K562 (cell line): Measurements from ENCODE around the gene OSBPL1A. TPM values are rescaled to one million over a fixed set of nuclear protein-coding genes. Genes with fewer than 3 reads are reported as not detected.
A peak's percentile ranks its signal among the peaks of the same experiment; 100 is the strongest.

Experiments
- ATAC-seq: fragments of 200-7000 bp; cut with Tn5 transposase; 3 replicates; pipeline ENCODE4 v1.9.1; 2020; ENCODE audit warnings: moderate library complexity
- BruUV-seq: library from RNA; stranded (reverse); fragments of 400-500 nt; replicated peaks from 2 replicates; lab custom pipeline; 2021; lab: Mats Ljungman, UMichigan
- CTCF ChIA-PET: fragments of 300-600 bp; formaldehyde crosslinking; extraction: SDS; loops from one replicate; lab custom pipeline; 2021; ENCODE audit warnings: low intra/inter-chr PET ratio; lab: Yijun Ruan, JAX
- POLR2A ChIA-PET: fragments of 300-600, 350-650 bp; sonication (Branson Sonifier 250); formaldehyde crosslinking; extraction: SDS; loops from one replicate; lab custom pipeline; 2021; ENCODE audit warnings: antibody characterized with exemption, inconsistent platforms; lab: Yijun Ruan, JAX
- DNase-seq, 4 experiments: peaks; one replicate each; pipeline versions ENCODE4 v3.0.0 to v3.0.0-alpha.2; 2011 to 2018; ENCODE audit warnings: low spot score in 3 of 4, mixed read lengths in 3 of 4; ENCODE audit errors: extremely low read depth in 1 of 4
- FAIRE-seq: peaks from 2 replicates; lab custom pipeline; 2011; peaks lifted over from hg19 to GRCh38; lab: Jason Lieb, UNC
- H2AFZ ChIP-seq: 2 replicates; pipeline ENCODE4 v1.6.0; 2011; ENCODE audit warnings: low read depth, low read length, control low read depth, inconsistent platforms
- H3K27ac ChIP-seq: fragments of 200-600 bp; 3 replicates; pipeline ENCODE4 v1.8.0; 2011; ENCODE audit warnings: low read depth, mild to moderate bottlenecking, control low read depth, inconsistent platforms, low read length, moderate library complexity, mixed read lengths; ENCODE audit errors: extremely low read depth
- H3K27me3 ChIP-seq, 2 experiments: fragments of 300-600 bp in 1 of 2; 2 replicates in 1 of 2; 3 replicates in 1 of 2; pipeline versions ENCODE4 v1.6.0 to v1.8.0; 2011; ENCODE audit warnings: inconsistent platforms in 2 of 2, low read length in 2 of 2, mild to moderate bottlenecking in 1 of 2, mixed read lengths in 1 of 2, moderate library complexity in 1 of 2; ENCODE audit not compliant: control insufficient read depth in 2 of 2, insufficient read depth in 2 of 2
- H3K36me3 ChIP-seq: fragments of 300-600 bp; 3 replicates; pipeline ENCODE4 v1.8.0; 2011; ENCODE audit warnings: mild to moderate bottlenecking, low read length, inconsistent platforms; ENCODE audit not compliant: control insufficient read depth, insufficient read depth
- H3K4me1 ChIP-seq, 2 experiments: fragments of 200-600 bp in 1 of 2; replicated peaks in 1 of 2; 2 replicates in 1 of 2; 3 replicates in 1 of 2; pipeline versions ENCODE4 v1.5.1 to v1.8.0; 2011; ENCODE audit warnings: inconsistent platforms in 2 of 2, low read length in 2 of 2, mild to moderate bottlenecking in 1 of 2, mixed read lengths in 1 of 2, moderate library complexity in 1 of 2; ENCODE audit not compliant: control insufficient read depth in 2 of 2, insufficient read depth in 2 of 2
- H3K4me2 ChIP-seq: 2 replicates; pipeline ENCODE4 v1.6.1; 2011; ENCODE audit warnings: low read length, control low read depth, inconsistent platforms, mixed read lengths; ENCODE audit not compliant: insufficient read depth
- H3K4me3 ChIP-seq: fragments of 200-600 bp; sonication (generic), shearing (Covaris generic); 2 replicates; pipeline ENCODE4 v1.5.1; 2016; ENCODE audit warnings: control low read depth, inconsistent platforms
- H3K79me2 ChIP-seq: fragments of 200-600 bp; 3 replicates; pipeline ENCODE4 v1.8.0; 2011; ENCODE audit warnings: low read length, inconsistent platforms; ENCODE audit not compliant: control insufficient read depth, insufficient read depth
- H3K9ac ChIP-seq, 2 experiments: 2 replicates each; pipeline versions ENCODE4 v1.6.0 to v1.6.1; 2011; ENCODE audit warnings: low read depth in 2 of 2, low read length in 2 of 2, control low read depth in 1 of 2, inconsistent platforms in 1 of 2, mild to moderate bottlenecking in 1 of 2, mixed read lengths in 1 of 2; ENCODE audit not compliant: insufficient read depth in 1 of 2
- H3K9me1 ChIP-seq: one replicate; pipeline ENCODE4 v1.6.0; 2011; ENCODE audit warnings: inconsistent platforms, mild to moderate bottlenecking, low read length, moderate library complexity; ENCODE audit not compliant: control insufficient read depth, insufficient read depth
- H3K9me3 ChIP-seq: replicated peaks from 2 replicates; pipeline ENCODE4 v1.5.1; 2011; ENCODE audit warnings: low read depth, low read length, inconsistent platforms; ENCODE audit not compliant: control insufficient read depth, insufficient read depth
- H4K20me1 ChIP-seq: replicated peaks from 2 replicates; pipeline ENCODE4 v1.6.1; 2011; ENCODE audit warnings: low read length, inconsistent platforms, mixed read lengths; ENCODE audit not compliant: control insufficient read depth, insufficient read depth
- SMC3 ChIP-seq: conservative IDR thresholded peaks from 2 replicates; pipeline ENCODE4 v1.6.1; 2011; ENCODE audit warnings: low read depth, low read length, improper control_type of control experiment; ENCODE audit not compliant: insufficient read depth
- WGBS: fragments of 100-300 bp; shearing (Covaris generic); methylation state at CpG from one replicate; pipeline ENCODE4 v1.1.6; 2016; ENCODE audit warnings: low coverage, mixed read lengths; ENCODE audit not compliant: insufficient coverage; ENCODE audit errors: missing lambda C conversion rate; 5-methylcytosine and 5-hydroxymethylcytosine counted together
- in situ Hi-C: fragments of 300-500 bp; cut with MboI; formaldehyde crosslinking; loops from 4 replicates; pipeline ENCODE4 v1.15.0; 2018; ENCODE audit warnings: inconsistent platforms, mixed read lengths
- intact Hi-C: fragments of 100-400 bp; cut with micrococcal nuclease; formaldehyde crosslinking; loops from 2 replicates; pipeline ENCODE4 v1.14.2; 2022
- polyA plus RNA-seq, 8 experiments: library from polyadenylated mRNA; depleted of rRNA in 4 of 8; stranded (reverse) in 5 of 8; unstranded in 3 of 8; fragments of >200 nt; fragmentation: Nextera tagmentation in 2 of 8; fragmentation: Illumina TruSeq in 1 of 8; extraction: Ambion mirVana in 2 of 8; extraction: Trizol in 1 of 8; gene quantifications; 2 replicates each; pipeline versions ENCODE4 v1.2.1 to v1.2.3, GENCODE V29; 2011 to 2014; ENCODE audit warnings: inconsistent platforms in 1 of 8, missing spikeins in 1 of 8
- total RNA-seq, 7 experiments: library from RNA; depleted of rRNA in 6 of 7; stranded (reverse); fragments of >200 nt in 6 of 7; fragmentation: Illumina TruSeq in 2 of 7; extraction: Trizol in 2 of 7; gene quantifications; 2 replicates each; pipeline versions ENCODE4 v1.2.1 to v1.2.3, GENCODE V29; 2011 to 2021; ENCODE audit warnings: low replicate concordance in 1 of 7
- TF ChIP-seq, protein P1 (sequence below): IDR thresholded peaks from 2 replicates; pipeline ENCODE4 v1.6.1; 2011; ENCODE audit warnings: borderline replicate concordance, low read depth, mild to moderate bottlenecking, moderate library complexity, low read length; ENCODE audit not compliant: insufficient read depth, poor library complexity, severe bottlenecking
- TF ChIP-seq, protein P2 (sequence below): fragments of 250-450 bp; sonication (Bioruptor Pico); IDR thresholded peaks from 2 replicates; pipeline ENCODE4 v1.5.0; 2020; ENCODE audit warnings: mild to moderate bottlenecking
- TF ChIP-seq, protein P3 (sequence below): fragments of 450-650 bp; IDR thresholded peaks from 2 replicates; pipeline ENCODE4 v1.6.1; 2017; ENCODE audit warnings: antibody characterized with exemption, mild to moderate bottlenecking
- TF ChIP-seq, protein P4 (sequence below), 3 experiments: IDR thresholded peaks in 2 of 3; conservative IDR thresholded peaks in 1 of 3; 2 replicates each; pipeline ENCODE4 v1.5.1; 2011 to 2012; ENCODE audit warnings: low read length in 3 of 3, mild to moderate bottlenecking in 3 of 3, control low read depth in 2 of 3, improper control_type of control experiment in 1 of 3, inconsistent platforms in 1 of 3, low read depth in 1 of 3, mixed read lengths in 1 of 3, moderate library complexity in 1 of 3; ENCODE audit not compliant: insufficient read depth in 2 of 3
- TF ChIP-seq, protein P5 (sequence below): fragments of 450-650 bp; formaldehyde crosslinking; IDR thresholded peaks from 2 replicates; pipeline ENCODE4 v1.4.0; 2022; ENCODE audit warnings: mild to moderate bottlenecking, moderate library complexity

OSBPL1A gene
- total and polyA plus RNA-seq, 9 of the 15 experiments (the other 6 are each of a cell fraction or from before 2014, with no cell fraction given), result 0.40 to 0.49 TPM; not detected in 7

DNA sequence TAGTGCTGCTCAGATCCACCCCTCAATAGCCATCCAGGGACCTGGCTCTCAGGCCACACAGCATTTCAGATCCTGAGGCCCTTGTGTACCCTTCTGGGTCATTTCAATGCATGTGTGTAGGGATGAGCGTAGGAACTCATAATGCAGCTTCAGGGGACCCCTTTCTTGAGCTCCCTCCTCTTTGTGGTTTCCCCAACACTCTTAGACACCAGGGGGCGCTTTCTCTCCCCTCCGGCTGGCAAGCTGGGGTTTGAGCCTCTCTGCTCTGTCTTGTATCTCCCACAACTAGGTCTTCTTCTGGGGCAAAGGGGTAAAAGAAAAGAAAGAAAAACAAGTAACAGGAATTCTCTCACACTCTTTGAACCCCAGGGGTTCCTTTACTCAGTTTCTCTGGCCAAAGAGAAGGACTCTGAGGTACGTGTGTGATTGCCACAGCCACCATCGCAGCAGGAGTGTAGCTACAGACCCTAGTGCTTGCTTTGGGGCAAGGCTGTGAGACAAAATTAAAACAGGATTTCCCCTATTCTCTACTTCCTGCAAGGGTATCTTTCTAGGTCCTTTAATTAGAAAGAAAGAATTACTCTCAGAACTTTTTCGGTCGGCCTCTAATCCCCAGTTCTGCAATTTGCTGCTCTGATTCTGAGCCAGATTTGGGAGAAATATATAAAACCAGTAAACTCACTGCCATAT, 220.8 kb downstream of the OSBPL1A start:
- peaks cover 3 to 13% of the 10 kb centered on the region in 2 experiments; a peak in 3 of 5 replicates for H3K27me3 ChIP-seq
- peak overlapping the region; percentile 41; the same call in 1 of the 2 replicates for H2AFZ ChIP-seq
- H3K36me3 ChIP-seq, result no peaks in the 10 kb centered on the region
- in situ Hi-C loops, result loop anchor here (10.0 kb wide), 1 partner anchor 308 kb away; no protein-coding TSS in a partner anchor
- no peak overlapping the region for H3K4me3 ChIP-seq
- CTCF ChIA-PET, result interaction anchor here (0.7 to 0.8 kb wide), 2 partner anchors 258 to 311 kb away, joined by 3 to 4 read pairs; no protein-coding TSS in a partner anchor
- H3K4me2 ChIP-seq, result no peak overlapping the region
- H3K9me3 ChIP-seq, result no peaks in the 10 kb centered on the region
- BruUV-seq, result no TSS peak
- DNase-seq (peak; percentile 42 to 64 (median 54)), FAIRE-seq (peak; percentile 26), ATAC-seq (peak; percentile 93)
- no peaks in the 10 kb centered on the region for H3K9me1 ChIP-seq
- intact Hi-C loops, result loop anchor here (1.0 kb wide), 1 partner anchor 312 kb away; no protein-coding TSS in a partner anchor
- no peak overlapping the region for H3K9ac ChIP-seq
- no peaks in the 10 kb centered on the region for H4K20me1 ChIP-seq
- no peaks in the 10 kb centered on the region for H3K79me2 ChIP-seq
- WGBS, result under 1% methylated on average over 7 of the region's 7 CpGs
- no peaks in the 10 kb centered on the region for H3K4me1 ChIP-seq
- POLR2A ChIA-PET, result interaction anchor here (0.7 to 1.6 kb wide), 4 partner anchors 12 to 1297 kb away, joined by 3 to 5 read pairs (median 3); no protein-coding TSS in a partner anchor
- H3K27ac ChIP-seq, result no peak overlapping the region
- TF ChIP-seq, protein P1, sequence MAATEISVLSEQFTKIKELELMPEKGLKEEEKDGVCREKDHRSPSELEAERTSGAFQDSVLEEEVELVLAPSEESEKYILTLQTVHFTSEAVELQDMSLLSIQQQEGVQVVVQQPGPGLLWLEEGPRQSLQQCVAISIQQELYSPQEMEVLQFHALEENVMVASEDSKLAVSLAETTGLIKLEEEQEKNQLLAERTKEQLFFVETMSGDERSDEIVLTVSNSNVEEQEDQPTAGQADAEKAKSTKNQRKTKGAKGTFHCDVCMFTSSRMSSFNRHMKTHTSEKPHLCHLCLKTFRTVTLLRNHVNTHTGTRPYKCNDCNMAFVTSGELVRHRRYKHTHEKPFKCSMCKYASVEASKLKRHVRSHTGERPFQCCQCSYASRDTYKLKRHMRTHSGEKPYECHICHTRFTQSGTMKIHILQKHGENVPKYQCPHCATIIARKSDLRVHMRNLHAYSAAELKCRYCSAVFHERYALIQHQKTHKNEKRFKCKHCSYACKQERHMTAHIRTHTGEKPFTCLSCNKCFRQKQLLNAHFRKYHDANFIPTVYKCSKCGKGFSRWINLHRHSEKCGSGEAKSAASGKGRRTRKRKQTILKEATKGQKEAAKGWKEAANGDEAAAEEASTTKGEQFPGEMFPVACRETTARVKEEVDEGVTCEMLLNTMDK, result peak; percentile 33
- TF ChIP-seq, protein P2, sequence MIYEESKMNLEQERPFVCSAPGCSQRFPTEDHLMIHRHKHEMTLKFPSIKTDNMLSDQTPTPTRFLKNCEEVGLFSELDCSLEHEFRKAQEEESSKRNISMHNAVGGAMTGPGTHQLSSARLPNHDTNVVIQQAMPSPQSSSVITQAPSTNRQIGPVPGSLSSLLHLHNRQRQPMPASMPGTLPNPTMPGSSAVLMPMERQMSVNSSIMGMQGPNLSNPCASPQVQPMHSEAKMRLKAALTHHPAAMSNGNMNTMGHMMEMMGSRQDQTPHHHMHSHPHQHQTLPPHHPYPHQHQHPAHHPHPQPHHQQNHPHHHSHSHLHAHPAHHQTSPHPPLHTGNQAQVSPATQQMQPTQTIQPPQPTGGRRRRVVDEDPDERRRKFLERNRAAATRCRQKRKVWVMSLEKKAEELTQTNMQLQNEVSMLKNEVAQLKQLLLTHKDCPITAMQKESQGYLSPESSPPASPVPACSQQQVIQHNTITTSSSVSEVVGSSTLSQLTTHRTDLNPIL, result no peak
- TF ChIP-seq, protein P3, sequence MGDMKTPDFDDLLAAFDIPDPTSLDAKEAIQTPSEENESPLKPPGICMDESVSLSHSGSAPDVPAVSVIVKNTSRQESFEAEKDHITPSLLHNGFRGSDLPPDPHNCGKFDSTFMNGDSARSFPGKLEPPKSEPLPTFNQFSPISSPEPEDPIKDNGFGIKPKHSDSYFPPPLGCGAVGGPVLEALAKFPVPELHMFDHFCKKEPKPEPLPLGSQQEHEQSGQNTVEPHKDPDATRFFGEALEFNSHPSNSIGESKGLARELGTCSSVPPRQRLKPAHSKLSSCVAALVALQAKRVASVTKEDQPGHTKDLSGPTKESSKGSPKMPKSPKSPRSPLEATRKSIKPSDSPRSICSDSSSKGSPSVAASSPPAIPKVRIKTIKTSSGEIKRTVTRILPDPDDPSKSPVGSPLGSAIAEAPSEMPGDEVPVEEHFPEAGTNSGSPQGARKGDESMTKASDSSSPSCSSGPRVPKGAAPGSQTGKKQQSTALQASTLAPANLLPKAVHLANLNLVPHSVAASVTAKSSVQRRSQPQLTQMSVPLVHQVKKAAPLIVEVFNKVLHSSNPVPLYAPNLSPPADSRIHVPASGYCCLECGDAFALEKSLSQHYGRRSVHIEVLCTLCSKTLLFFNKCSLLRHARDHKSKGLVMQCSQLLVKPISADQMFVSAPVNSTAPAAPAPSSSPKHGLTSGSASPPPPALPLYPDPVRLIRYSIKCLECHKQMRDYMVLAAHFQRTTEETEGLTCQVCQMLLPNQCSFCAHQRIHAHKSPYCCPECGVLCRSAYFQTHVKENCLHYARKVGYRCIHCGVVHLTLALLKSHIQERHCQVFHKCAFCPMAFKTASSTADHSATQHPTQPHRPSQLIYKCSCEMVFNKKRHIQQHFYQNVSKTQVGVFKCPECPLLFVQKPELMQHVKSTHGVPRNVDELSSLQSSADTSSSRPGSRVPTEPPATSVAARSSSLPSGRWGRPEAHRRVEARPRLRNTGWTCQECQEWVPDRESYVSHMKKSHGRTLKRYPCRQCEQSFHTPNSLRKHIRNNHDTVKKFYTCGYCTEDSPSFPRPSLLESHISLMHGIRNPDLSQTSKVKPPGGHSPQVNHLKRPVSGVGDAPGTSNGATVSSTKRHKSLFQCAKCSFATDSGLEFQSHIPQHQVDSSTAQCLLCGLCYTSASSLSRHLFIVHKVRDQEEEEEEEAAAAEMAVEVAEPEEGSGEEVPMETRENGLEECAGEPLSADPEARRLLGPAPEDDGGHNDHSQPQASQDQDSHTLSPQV, result no peak
- TF ChIP-seq, protein P4, sequence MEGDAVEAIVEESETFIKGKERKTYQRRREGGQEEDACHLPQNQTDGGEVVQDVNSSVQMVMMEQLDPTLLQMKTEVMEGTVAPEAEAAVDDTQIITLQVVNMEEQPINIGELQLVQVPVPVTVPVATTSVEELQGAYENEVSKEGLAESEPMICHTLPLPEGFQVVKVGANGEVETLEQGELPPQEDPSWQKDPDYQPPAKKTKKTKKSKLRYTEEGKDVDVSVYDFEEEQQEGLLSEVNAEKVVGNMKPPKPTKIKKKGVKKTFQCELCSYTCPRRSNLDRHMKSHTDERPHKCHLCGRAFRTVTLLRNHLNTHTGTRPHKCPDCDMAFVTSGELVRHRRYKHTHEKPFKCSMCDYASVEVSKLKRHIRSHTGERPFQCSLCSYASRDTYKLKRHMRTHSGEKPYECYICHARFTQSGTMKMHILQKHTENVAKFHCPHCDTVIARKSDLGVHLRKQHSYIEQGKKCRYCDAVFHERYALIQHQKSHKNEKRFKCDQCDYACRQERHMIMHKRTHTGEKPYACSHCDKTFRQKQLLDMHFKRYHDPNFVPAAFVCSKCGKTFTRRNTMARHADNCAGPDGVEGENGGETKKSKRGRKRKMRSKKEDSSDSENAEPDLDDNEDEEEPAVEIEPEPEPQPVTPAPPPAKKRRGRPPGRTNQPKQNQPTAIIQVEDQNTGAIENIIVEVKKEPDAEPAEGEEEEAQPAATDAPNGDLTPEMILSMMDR (IDR thresholded peaks at IDR 0.05 in 2 of 3, conservative IDR thresholded peaks at IDR 0.05 in 1 of 3; ENCODE audit: insufficient read depth in 2 of 3, low read depth in 1 of 3, low read length in 3 of 3), result peak; percentile 65 to 81 (median 69)
- TF ChIP-seq, protein P5, sequence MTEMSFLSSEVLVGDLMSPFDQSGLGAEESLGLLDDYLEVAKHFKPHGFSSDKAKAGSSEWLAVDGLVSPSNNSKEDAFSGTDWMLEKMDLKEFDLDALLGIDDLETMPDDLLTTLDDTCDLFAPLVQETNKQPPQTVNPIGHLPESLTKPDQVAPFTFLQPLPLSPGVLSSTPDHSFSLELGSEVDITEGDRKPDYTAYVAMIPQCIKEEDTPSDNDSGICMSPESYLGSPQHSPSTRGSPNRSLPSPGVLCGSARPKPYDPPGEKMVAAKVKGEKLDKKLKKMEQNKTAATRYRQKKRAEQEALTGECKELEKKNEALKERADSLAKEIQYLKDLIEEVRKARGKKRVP (CRISPR knock-in tag), result no peak
- TF ChIP-seq SMC3, result peak; percentile 51; the same call in 1 of the 2 replicates
